Stimulated activated CD8-positive, alpha-beta memory T cell treated with anti-CD3 and anti-CD28 coated beads, Interleukin-15, amount 100 ng/mL, for 48 hours (primary cell): Measurements from ENCODE around the gene ZBTB20.

ENCODE experiments used
- DNase-seq, 2 donors: peaks; one replicate each; pipeline ENCODE4 v3.0.0-alpha.2; 2020; ENCODE audit warnings: low read depth in 2 of 2

ZBTB20 gene

DNA sequence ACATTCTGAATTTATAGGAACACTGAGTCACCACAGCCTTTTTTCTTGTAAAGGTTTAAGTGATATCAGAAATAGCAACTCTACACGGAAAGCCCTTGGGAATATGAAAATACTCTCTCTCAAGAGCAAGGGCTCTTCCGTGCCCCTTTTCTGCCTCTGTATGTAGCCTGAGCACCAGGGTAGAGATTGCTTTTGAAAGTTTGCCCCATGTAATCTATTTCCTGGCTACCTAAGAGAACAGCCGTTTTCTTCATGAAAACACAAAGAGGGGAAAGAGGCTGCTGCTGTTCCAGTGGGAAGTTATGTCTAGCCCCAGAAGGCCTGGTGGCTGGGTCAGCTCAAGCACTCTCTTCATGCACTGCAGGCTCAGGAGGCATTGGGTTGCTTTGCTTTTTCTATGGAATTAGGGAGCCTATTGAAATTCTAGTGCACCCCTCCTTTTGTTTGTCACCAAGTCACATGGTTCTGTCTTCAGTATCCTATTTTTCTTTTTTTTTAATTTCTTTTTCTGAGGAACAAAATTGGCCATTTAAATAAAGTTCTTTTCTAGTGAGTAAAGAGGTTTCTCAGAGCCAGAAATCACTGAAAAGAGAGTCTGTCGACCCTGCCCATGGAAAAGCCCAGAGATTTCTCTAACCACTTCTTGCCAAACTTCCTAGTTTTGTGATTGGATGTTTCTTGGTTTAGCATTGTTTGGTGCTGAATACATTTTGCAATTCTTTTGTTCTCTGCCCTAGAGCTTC, 813.7 kb downstream of the ZBTB20 start:
- no peak for DNase-seq

DNA sequence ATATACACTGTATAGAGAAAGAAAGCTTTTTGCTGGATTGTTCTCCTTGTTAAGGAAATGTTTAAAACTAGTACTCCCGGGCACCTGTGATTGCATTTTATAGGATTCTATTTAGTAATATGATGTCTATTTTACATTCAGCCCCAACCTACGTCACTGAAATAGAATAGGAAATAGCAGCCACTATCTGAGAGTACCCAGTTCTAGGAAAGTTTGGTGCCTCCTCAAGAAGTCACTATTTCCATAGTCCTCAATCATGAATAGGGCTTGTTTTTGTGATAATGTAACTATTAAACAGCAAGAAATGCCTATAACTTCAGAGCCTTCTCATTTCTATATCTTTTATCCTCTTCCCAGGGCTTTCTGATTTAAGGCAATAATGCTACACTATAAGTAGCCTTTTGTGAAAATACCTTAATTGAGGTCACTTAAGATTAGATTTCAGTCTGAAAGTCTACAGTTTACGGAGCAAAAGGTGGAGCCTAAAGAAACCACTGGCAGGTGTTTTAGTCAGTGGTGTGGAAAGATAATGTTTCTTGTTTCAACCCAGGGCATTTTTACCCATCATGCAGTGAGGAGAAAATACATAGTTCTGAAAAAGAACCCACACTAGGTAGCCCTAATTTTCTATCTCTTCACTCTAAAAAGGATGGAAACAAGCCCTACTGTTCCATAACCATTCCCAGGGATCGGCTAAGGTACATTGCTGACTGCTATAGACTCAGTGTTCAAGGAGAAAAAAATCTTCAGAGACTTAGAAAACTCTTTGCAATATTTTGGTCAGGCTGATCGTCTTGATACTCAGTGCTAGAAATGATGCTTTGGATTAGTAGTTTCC, 814.5 kb downstream of the ZBTB20 start:
- DNase-seq, result no peak

DNA sequence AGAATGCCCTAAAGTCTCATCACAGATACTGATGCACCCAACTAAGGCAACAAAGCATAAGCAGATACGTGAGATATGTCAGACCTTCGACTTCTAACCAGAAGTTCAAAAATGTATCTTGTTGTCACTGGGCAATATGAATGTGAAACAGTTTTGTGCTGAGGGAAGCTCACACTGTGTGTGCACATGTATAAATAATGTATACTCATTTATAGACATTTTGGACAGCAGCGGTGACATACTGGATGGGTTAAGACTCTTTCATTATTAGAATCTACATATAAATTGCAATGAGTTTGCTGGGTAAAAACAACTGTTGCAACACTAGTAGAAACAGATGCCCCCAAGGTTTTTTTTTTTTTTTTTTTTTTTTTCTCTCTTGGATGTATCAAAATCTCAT, 815.4 kb downstream of the ZBTB20 start:
- no peak for DNase-seq

DNA sequence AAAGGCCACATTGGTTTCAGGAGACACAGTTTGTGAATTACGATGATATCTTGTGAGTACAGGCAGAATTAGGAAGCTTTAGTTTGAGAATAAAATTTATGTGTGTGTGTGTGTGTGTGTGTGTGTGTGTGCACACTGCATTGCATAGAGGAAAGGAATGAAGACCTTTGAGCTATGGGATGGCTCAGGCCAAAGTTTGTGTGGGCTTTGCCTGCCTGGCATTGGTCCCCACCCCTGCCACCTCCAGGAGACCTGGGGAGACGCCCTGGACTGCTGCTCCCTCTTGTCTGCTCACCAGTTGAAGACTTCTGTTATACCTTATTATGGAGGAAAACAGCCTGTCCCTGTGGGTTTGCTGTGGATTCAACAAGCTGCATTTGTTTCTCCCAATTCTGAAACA, 816.1 kb downstream of the ZBTB20 start:
- no peak for DNase-seq

DNA sequence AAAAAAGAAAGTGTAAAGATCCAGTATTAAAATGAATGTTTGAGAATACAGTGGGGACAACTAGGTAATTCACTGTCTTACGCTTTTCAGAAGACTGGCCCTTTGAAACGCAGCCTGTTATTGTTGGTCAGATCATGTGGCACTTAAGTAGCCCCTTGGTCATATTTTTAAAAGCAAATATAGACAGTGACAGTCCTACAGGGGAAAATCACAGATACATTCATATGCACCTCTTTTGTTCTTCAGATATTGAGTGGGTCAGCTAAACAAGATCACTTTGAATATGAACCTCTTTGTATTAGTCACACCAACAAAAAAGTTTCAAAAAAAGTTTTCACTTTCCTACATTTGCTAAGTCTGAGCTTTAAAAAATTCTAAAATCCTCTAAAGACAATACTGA, 817.3 kb downstream of the ZBTB20 start:
- DNase-seq, result no peak

DNA sequence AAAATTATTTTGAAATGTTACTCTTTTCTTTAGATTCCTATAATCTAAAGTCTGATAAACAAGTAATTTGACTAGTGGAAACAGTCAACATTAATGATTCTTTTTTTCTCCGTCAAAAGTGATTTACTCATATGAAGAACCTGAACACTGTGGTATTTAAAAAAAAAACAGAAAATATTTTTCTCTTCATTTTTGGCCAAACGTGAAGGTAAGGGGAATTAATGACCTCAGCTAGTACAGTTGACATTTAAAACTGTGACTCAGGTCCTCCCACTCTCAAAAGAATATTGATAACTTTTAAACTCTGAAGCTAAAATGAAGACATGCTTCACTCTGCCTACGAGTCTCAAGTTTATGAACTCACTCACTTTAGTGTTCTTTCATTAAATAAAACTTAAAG, 818.7 kb downstream of the ZBTB20 start:
- DNase-seq, result no peak

DNA sequence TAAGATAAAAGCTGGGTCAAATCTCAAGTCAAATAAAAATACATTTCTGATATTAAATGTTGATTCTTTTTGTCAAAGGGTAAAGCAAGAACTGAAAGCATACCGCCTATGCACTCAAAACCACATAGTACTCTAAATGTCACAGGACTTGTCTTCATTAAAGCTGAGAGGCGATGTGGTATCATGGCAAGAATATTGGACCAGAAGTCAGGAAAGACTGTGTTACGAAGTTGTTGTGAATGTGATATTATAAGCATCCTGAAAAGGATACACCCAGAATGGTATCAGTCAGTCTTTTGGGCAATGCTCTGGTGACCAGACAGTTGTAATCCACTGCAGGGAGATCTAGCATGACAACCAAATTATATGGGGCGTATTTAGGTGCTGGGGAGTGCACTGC, 819.4 kb downstream of the ZBTB20 start:
- DNase-seq, result no peak

DNA sequence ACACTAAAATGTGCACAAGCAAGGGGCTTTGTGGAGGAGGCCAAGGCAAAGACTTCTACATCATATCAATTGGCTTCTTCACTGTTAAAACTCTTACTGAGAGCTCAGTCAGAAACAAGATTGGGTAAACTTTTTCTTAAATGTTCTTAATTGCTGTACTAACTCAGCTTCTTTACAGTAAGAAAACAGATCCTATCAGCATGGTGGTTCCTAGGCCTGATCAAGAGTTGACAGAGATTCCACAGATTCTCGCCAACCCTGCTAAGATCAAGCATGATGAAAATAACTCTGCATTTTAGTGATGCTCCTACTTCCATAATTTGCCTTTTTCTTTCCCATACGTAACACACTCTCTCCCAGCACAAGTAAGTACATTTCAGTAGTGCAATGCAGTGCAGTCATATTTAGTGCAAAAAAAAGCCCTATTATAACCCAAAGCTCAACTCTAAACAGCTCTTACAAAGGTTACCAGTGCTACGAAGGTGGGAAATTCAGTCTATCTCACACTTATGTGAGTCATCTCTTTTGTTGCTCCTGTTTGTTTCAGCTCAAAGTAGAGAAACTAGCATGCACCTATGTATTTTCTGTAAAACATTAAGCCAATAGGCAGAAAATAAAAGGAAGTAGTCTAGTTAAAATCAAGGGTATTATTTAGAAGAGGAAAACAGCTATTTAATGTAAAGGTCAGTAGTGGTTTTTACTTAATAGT, 823.4 kb downstream of the ZBTB20 start:
- DNase-seq, result no peak

DNA sequence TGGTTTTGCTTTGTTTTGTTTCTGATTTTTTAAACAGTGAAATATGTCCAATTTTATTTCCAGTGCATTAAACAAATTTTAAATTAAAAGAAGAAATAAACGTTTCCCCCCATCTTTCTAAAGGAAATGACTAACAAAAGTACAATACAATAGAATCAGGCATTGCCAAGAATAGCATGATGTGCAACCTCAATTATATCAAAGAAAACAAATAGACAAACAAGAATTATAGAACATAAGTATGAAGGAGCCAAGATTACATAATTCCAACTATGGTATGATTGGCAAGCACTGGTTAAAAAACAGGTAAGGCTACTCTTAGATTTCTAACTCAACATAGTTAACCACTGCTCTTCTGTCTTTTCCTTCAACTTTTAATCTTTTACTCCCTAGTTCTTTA, 826.8 kb downstream of the ZBTB20 start:
- no peak for DNase-seq

DNA sequence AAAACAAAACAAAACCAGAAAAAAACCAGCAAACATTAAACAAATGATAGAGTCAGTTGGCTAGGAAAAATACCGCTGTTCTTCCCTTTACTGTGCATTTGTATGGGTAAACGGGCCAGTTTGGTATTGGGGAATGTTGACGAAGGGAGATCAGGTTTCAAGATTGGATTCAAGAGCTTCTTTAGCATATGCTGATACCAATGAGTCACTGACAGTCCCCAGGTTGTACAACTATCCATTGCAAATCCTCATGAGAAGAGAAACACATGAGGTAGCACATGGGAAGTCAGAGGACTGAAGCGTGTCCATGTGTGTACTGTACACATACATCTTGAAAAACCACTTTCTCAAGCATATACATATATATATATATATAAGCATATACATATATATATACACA, 827.6 kb downstream of the ZBTB20 start:
- no peak for DNase-seq

DNA sequence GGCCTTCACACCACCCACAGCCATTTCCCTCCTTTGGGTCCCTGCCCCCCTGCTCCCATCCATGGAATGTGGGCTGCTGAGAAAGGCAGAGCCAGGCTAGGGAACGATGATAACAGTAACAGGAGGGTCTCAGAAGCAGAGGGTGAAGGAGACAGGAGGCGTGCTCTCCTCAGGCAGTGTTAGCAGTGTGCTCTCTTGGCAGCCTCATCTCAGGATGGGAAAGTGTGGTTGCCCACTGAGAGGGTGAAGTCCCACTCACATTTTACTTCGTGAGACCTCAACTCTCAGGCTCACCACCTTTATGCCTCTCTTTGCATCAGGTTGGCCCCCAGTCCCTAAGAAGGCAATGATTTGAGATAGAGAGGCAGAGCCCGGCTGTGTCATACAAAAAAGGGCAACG, 828.8 kb downstream of the ZBTB20 start:
- peak; percentile 36 to 46 for DNase-seq

DNA sequence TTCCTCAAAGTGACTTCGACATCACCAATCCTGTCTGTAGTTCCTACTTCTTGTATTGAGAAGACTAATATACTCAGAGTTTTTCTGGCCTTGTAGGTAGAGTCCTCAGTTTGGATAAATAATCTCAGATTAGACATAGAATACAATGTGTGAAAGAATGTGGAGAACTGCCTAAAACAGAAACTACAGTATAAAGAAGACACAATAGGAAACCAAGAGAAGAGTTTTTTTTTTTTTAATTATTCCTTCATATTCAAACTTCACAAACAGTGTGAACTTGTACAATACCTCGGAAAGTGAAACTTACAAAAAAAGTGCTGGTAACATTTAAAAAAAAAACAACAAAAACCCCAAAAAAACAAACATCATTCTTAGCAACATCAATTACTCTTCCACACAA, 832.8 kb downstream of the ZBTB20 start:
- no peak for DNase-seq

DNA sequence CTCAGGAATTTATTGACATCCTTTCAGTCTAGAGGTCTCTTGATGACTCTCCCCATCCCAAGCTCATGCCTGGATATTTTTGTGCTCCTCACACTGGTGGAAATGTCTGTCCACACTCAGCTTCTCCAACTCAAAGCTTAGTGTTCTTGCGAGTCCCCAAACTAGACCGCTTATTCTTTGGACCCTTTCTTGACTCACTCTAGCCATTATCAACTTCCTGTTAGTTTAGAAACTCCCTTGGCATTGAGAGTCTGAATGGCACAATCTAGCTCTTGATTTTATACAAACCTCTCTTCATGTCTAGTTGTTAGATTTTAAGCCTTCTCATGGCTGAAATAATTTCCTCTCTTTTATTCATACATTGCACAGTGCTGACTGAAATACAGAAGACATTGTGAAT, 833.7 kb downstream of the ZBTB20 start:
- no peak for DNase-seq

DNA sequence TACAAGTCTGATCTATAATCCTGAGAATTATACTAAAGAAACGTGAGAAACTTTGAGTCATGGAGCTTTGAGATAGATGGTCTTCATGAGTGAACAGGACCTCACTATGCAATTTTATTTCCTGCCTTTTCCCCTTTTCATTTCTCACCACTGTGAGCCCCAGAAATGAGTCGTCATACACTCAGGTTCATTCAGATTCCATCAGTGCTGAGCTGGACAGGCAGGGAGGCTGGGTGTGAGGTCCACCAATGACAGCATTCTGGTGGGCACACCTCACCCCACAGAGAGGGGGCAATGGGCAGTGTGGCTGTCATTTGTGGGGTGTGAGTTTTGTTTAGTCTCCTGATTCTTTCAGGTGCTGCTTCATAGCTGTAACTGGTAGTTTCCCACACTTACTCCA, 836.4 kb downstream of the ZBTB20 start:
- DNase-seq, result peak in 1 of 2 donors; percentile 32

DNA sequence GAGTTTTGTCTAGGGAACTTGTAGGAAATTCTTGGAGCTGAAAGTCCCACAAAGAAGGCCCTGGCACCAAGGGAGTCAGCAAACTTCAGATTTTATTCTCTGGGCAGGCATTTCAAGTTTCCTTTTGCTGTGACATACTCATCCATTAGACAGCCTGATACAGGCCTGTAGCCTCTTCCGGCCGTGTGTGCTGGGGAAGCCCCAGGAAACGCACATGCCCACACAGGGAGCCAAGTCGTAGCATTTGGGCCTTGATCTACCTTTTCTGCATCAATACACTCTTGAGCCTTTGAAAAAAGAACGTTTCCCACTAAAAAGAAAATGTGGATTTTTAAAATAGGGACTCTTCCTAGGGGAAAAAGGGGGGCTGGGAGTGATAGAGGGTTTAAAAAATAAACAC, 838.3 kb downstream of the ZBTB20 start:
- peak in 1 of 2 donors; percentile 40 for DNase-seq

DNA sequence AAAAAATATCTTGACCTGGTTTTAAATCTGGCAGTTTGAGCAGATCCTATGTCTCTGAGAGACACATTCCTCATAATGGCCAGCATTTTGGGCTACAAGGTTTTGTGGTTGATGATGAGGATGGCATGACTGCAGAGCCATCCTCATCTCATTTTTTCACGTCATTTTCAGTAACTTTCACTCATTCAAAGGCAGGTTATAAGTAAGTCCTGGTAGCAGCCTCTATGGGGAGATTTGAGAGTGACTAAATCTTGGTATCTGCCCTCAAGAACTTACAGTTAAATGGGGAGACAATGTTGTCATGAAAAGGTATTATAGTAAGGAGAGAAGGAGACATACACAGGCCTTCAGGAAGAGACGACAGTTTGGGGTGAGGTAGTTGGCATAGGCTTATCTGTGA, 838.7 kb downstream of the ZBTB20 start:
- no peak for DNase-seq

DNA sequence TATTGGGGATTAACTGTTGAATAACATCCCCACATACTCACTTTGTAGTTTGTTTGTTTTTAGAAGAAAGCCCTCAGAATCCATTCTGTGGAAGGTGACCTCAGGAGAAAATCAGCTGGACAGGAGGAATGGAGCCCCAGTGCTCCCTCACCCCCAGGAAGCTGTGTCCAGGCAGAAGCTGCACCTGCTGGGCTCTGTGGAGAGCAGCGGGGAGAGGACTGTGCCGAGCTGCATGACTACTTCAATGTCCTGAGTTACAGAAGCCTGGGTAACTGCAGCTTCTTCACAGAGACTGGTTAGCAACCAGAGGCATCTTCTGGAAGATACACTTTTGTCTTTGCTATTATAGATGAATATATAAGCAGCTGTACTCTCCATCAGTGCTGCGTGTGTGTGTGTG, 839.3 kb downstream of the ZBTB20 start:
- DNase-seq, result no peak

DNA sequence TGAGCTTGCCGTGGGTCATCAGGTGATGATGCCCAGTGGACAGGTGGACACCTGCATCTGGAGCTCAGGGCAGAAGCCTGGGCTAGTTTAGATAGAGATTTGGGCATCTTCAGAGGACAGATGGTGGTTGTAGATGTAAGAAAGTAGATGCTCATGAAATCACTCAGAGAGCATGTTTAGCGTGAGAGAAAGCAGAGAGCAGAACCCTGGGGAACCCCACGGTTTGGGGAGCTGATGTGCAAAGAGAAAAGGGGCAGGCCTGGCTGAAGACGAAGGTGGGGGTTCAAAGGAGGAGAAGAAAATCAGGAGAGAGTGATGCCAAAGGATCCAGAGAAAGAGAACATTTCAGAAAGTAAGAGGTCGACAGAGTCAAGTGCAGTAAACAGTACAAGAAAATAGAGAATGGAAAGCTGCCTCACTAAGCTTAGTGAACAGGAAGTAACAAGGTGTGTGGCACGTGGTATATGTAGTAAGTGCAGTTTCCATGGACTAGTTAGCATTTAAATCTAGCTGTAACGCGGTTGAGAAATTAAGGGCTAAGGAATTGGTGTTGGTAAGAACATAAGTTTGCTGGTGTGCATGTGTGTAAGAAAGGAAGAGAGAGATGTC, 839.8 kb downstream of the ZBTB20 start:
- no peak for DNase-seq

DNA sequence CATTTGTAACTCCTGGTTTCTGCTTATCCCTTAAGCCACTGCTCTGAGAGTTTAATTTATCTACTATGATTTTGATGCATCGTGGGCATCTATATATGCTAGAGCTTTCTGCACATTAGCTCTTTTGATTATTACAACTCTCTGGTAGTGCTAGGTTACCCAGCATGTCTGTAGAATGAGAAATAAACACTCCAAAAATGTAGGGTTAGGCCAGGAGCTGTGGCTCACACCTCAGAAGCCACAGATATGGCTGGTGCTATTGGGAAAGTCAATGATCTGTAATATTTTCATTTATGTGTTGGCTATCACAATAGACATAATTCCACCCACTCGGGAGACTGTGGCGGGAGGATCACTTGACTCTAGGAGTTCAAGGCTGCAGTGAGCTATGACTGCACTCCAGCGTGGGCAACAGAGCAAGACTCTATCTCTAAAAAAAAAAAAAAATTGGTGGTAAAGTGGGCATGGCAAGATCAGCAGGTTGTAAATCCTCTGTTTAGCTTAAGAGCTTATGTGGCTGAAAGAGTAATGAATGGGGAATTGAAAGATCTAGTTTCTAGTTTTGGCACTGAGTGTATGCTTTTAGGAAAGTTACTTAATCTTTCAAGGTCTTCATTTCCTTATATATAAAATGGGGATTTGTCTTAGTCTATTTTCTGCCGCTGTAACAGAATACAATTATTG, 847.0 kb downstream of the ZBTB20 start:
- DNase-seq, result no peak

DNA sequence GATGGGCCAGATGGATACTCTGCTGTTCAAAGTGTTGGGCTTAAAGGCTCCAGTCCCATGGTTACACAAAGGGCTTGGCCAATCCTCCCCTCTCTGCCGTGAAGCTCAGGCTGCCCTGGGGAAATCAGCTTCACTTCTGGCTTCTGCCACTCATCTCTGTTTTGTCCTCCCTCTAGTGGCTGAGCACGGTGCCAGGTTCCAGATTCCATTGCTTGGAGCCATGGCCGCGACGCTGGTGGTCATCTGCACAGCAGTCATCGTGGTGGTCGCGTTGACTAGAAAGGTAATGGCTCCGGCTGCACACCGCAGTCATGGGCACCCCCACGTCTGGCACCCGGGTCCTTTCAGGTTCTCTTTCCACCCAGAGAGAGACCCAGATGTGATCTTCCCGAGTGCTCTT, 847.7 kb downstream of the ZBTB20 start:
- no peak for DNase-seq

DNA sequence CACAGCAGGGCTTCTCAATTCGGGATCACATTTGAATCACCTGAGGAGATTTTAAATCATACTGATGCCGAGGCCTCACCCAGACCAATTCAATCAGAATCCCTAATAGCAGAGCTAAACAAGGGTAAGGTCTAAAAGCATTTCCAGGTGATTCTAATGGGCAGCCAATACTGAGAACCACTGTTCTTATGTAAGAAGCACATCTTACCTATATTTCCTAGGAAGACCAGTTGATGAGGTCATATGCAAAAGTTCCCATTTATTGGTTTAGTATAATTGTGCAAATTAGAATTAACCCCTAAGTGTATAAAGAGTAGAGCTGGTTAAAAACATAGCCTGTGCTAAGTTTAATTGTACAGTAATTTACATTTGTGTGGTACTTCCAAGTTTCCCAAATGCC, 851.1 kb downstream of the ZBTB20 start:
- no peak for DNase-seq
